Adipocyte (in vitro differentiated cells): ENCODE measurements around the gene LCMT1.

Source experiments
- DNase-seq: peaks from one replicate; pipeline ENCODE4 v3.0.0-alpha.2; 2015; ENCODE audit warnings: low read depth
- H3K27me3 ChIP-seq: replicated peaks from 2 replicates; pipeline ENCODE4 v1.7.0; 2013; ENCODE audit warnings: mild to moderate bottlenecking, low read length, moderate library complexity; ENCODE audit not compliant: control insufficient read depth, insufficient read depth
- H3K36me3 ChIP-seq: 2 replicates; pipeline ENCODE4 v1.7.0; 2013; ENCODE audit warnings: low read length, mild to moderate bottlenecking, moderate library complexity; ENCODE audit not compliant: control insufficient read depth, insufficient read depth, severe bottlenecking
- H3K4me1 ChIP-seq: 2 replicates; pipeline ENCODE4 v1.7.0; 2013; ENCODE audit warnings: mild to moderate bottlenecking, low read length, moderate library complexity; ENCODE audit not compliant: control insufficient read depth, insufficient read depth
- H3K4me3 ChIP-seq: 2 replicates; pipeline ENCODE4 v1.7.0; 2013; ENCODE audit warnings: mild to moderate bottlenecking, low read length, moderate library complexity
- H3K9ac ChIP-seq: 2 replicates; pipeline ENCODE4 v1.7.0; 2013; ENCODE audit warnings: mild to moderate bottlenecking, low read length, moderate library complexity
- H3K9me3 ChIP-seq: 2 replicates; pipeline ENCODE4 v1.7.0; 2013; ENCODE audit warnings: mild to moderate bottlenecking, low read length, moderate library complexity; ENCODE audit not compliant: control insufficient read depth

The LCMT1 gene

GRCh38 chr16:25097276-25097975, 14.1 kb upstream of the LCMT1 start:
- DNase-seq = peak; percentile 58
- Histone ChIP-seq H3K4me3 (no peak overlapping the region), H3K9ac (no peak overlapping the region), H3K4me1 (no peaks in the 10 kb centered on the region), H3K27me3 (no peaks in the 10 kb centered on the region), H3K9me3 (no peaks in the 10 kb centered on the region), H3K36me3 (no peaks in the 10 kb centered on the region)

GRCh38 chr16:25100511-25100910, 11.0 kb upstream of the LCMT1 start:
- Histone ChIP-seq H3K4me3 (no peak overlapping the region), H3K27me3 (no peaks in the 10 kb centered on the region), H3K9ac (no peak overlapping the region), H3K36me3 (no peaks in the 10 kb centered on the region), H3K4me1 (no peaks in the 10 kb centered on the region), H3K9me3 (no peaks in the 10 kb centered on the region)
- no peak for DNase-seq

- no peaks in the 10 kb centered on the region for H3K27me3 ChIP-seq
- no peaks in the 10 kb centered on the region for H3K36me3 ChIP-seq
- peak overlapping the region; percentile 94 for H3K4me3 ChIP-seq
- DNase-seq = peak; percentile 97
- peaks cover 28% of the 10 kb centered on the region for H3K4me1 ChIP-seq
- H3K9ac ChIP-seq = peak overlapping the region; percentile 92
- H3K9me3 ChIP-seq = no peaks in the 10 kb centered on the region
Observed at GRCh38 chr16:25106567-25107465, 4.7 kb upstream of the LCMT1 start.

GRCh38 chr16:25107466-25107792, 4.1 kb upstream of the LCMT1 start:
- no peak for DNase-seq
- Histone ChIP-seq H3K9me3 (no peaks in the 10 kb centered on the region), H3K4me3 (peak overlapping the region; percentile 94), H3K9ac (peak overlapping the region; percentile 92), H3K36me3 (no peaks in the 10 kb centered on the region), H3K4me1 (peaks cover 32% of the 10 kb centered on the region), H3K27me3 (no peaks in the 10 kb centered on the region)

- H3K36me3 ChIP-seq = no peaks in the 10 kb centered on the region
- H3K4me1 ChIP-seq = peaks cover 34% of the 10 kb centered on the region
- no peak overlapping the region for H3K4me3 ChIP-seq
- no peaks in the 10 kb centered on the region for H3K27me3 ChIP-seq
- DNase-seq = no peak
- no peak overlapping the region for H3K9ac ChIP-seq
- H3K9me3 ChIP-seq = no peaks in the 10 kb centered on the region
Observed at GRCh38 chr16:25108054-25108453, 3.5 kb upstream of the LCMT1 start.

GRCh38 chr16:25109643-25110042, 1.9 kb upstream of the LCMT1 start:
- Histone ChIP-seq H3K9me3 (no peaks in the 10 kb centered on the region), H3K4me3 (peak overlapping the region; percentile 93), H3K9ac (peak overlapping the region; percentile 91), H3K36me3 (no peaks in the 10 kb centered on the region), H3K27me3 (no peaks in the 10 kb centered on the region), H3K4me1 (peaks cover 34% of the 10 kb centered on the region)
- peak; percentile 78 for DNase-seq

GRCh38 chr16:25110387-25110947, 1.1 kb upstream of the LCMT1 start:
- H3K4me3 ChIP-seq = peak overlapping the region; percentile 93
- no peaks in the 10 kb centered on the region for H3K36me3 ChIP-seq
- peak overlapping the region; percentile 91 for H3K9ac ChIP-seq
- H3K9me3 ChIP-seq = no peaks in the 10 kb centered on the region
- peak; percentile 37 for DNase-seq
- H3K4me1 ChIP-seq = peaks cover 34% of the 10 kb centered on the region
- no peaks in the 10 kb centered on the region for H3K27me3 ChIP-seq

GRCh38 chr16:25114121-25114520, 2.6 kb downstream of the LCMT1 start:
- H3K4me3 ChIP-seq = no peak overlapping the region
- no peak for DNase-seq

GRCh38 chr16:25118851-25119578, 7.5 kb downstream of the LCMT1 start:
- H3K4me3 ChIP-seq = no peak overlapping the region
- no peak for DNase-seq
- H3K27me3 ChIP-seq = no peaks in the 10 kb centered on the region
- H3K36me3 ChIP-seq = no peaks in the 10 kb centered on the region
- no peaks in the 10 kb centered on the region for H3K4me1 ChIP-seq
- no peaks in the 10 kb centered on the region for H3K9me3 ChIP-seq
- H3K9ac ChIP-seq = no peak overlapping the region

More at GRCh38 chr16:25114121-25114520, 2.6 kb downstream of the LCMT1 start:
- Histone ChIP-seq H3K9ac (no peak overlapping the region), H3K27me3 (no peaks in the 10 kb centered on the region), H3K4me1 (peaks cover 22% of the 10 kb centered on the region), H3K36me3 (no peaks in the 10 kb centered on the region), H3K9me3 (no peaks in the 10 kb centered on the region)

- Histone ChIP-seq H3K4me1 (peaks cover 5% of the 10 kb centered on the region), H3K36me3 (no peaks in the 10 kb centered on the region), H3K27me3 (no peaks in the 10 kb centered on the region), H3K4me3 (no peak overlapping the region), H3K9ac (no peak overlapping the region), H3K9me3 (no peaks in the 10 kb centered on the region)
- no peak for DNase-seq
Observed at GRCh38 chr16:25121824-25122600, 10.5 kb downstream of the LCMT1 start.
